HUDEP-2 (cell line): Measurements from ENCODE around the gene RMND5B.
A peak's percentile ranks its signal among the peaks of the same experiment; 100 is the strongest.
"Not testable (repeated sequence)": the region's sequence is repeated elsewhere in the genome, so short reads cannot be mapped to it uniquely, and the experiment has no call there.

ENCODE experiments used
- DNase-seq, 76 experiments: peaks; one replicate each; lab custom pipeline; 2025; ENCODE audit not compliant: unreplicated experiment in 76 of 76; lab: John Stamatoyannopoulos, UW

Gene RMND5B

GRCh38 chr5:178127300-178128009, 3.4 kb upstream of the RMND5B start:
- DNase-seq, result peak in 71 of 76 experiments; percentile 19 to 93 (median 71)

- no peak for DNase-seq
These were observed 1.5 kb upstream of the RMND5B start for GRCh38 chr5:178129296-178129695.

- not testable (repeated sequence) for DNase-seq
These were observed 609 bp upstream of the RMND5B start for GRCh38 chr5:178130234-178130575.

- peak in 1 of 76 experiments; percentile 16 for DNase-seq
These were observed 707 bp downstream of the RMND5B start for GRCh38 chr5:178131446-178131996.

- DNase-seq, result no peak
These were observed 6.2 kb downstream of the RMND5B start for GRCh38 chr5:178136990-178137389.

GRCh38 chr5:178137991-178138390, 7.2 kb downstream of the RMND5B start:
- DNase-seq, result no peak

- DNase-seq, result no peak
These were observed 10.7 kb downstream of the RMND5B start for GRCh38 chr5:178141550-178141949.

- no peak for DNase-seq
These were observed 11.8 kb downstream of the RMND5B start for GRCh38 chr5:178142642-178143041.

GRCh38 chr5:178143246-178143645, 12.4 kb downstream of the RMND5B start:
- DNase-seq, result no peak

- no peak for DNase-seq
These were observed 13.1 kb downstream of the RMND5B start for GRCh38 chr5:178143901-178144300.

GRCh38 chr5:178145965-178146820, 15.4 kb downstream of the RMND5B start:
- DNase-seq, result peak in 55 of 76 experiments; percentile 6 to 63 (median 37)

GRCh38 chr5:178147406-178147805, 16.6 kb downstream of the RMND5B start:
- no peak for DNase-seq

GRCh38 chr5:178149199-178149932, 18.6 kb downstream of the RMND5B start:
- DNase-seq, result no peak

- DNase-seq, result peak in 1 of 76 experiments; percentile 15
These were observed 20.3 kb downstream of the RMND5B start for GRCh38 chr5:178150977-178151734.

- DNase-seq, result no peak
These were observed 22.0 kb downstream of the RMND5B start for GRCh38 chr5:178152491-178153444.

GRCh38 chr5:178153530-178154340, 22.9 kb downstream of the RMND5B start, which contains the start of gene NHP2:
TSS of gene NHP2 (minus strand) at chr5:178153885. CDS start at chr5:178153817, 68 bp downstream.
- DNase-seq, result peak in 75 of 76 experiments; percentile 21 to 99 (median 96)

- no peak for DNase-seq
These were observed 24.3 kb downstream of the RMND5B start for GRCh38 chr5:178155065-178155464.

GRCh38 chr5:178160176-178160575, 29.4 kb downstream of the RMND5B start:
- no peak for DNase-seq
